ENCODE data around the gene MRTFA.
"Not testable (repeated sequence)": the region's sequence is repeated elsewhere in the genome, so short reads cannot be mapped to it uniquely, and the experiment has no call there.

MRTFA gene

DNA sequence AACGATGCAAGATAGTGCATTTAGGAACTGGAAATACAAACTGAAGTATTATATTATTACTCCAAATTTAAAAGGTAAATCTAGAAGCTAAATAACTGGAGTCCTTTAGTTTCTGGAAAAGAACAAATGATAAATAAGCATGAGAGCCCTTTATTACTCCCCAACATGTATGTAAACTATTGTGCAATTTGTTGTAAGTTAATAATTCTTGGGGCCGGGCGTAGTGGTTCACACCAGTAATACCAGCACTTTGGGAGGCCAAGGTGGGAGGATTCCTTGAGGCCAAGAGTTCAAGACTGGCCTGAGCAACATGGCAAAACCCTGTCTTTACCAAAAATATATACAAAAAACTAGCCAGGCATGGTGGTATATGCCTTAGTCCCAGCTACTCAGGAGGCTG, 255.1 kb downstream of the MRTFA start:
- TF ChIP-seq, protein P1, sequence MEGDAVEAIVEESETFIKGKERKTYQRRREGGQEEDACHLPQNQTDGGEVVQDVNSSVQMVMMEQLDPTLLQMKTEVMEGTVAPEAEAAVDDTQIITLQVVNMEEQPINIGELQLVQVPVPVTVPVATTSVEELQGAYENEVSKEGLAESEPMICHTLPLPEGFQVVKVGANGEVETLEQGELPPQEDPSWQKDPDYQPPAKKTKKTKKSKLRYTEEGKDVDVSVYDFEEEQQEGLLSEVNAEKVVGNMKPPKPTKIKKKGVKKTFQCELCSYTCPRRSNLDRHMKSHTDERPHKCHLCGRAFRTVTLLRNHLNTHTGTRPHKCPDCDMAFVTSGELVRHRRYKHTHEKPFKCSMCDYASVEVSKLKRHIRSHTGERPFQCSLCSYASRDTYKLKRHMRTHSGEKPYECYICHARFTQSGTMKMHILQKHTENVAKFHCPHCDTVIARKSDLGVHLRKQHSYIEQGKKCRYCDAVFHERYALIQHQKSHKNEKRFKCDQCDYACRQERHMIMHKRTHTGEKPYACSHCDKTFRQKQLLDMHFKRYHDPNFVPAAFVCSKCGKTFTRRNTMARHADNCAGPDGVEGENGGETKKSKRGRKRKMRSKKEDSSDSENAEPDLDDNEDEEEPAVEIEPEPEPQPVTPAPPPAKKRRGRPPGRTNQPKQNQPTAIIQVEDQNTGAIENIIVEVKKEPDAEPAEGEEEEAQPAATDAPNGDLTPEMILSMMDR (conservative IDR thresholded peaks at IDR 0.05; ENCODE audit: control insufficient read depth, insufficient read depth, low read depth, low read length) = no peak

GRCh38 chr22:40378448-40378847, 258.1 kb downstream of the MRTFA start:
- H3K4me3 ChIP-seq (ENCODE audit: control insufficient read depth, low read depth, low read length); DNase-seq (ENCODE audit: low read depth): not testable (repeated sequence)

More for the DNA sequence above, 255.1 kb downstream of the MRTFA start:
- H3K4me3 ChIP-seq (ENCODE audit: control insufficient read depth, low read depth, low read length) = no peak overlapping the region
- no peak for DNase-seq (ENCODE audit: low read depth)

- DNase-seq (ENCODE audit: low read depth) = no peak
- no peak overlapping the region for H3K4me3 ChIP-seq (ENCODE audit: control insufficient read depth, low read depth, low read length)
- TF ChIP-seq, protein P1 (conservative IDR thresholded peaks at IDR 0.05; ENCODE audit: control insufficient read depth, insufficient read depth, low read depth, low read length) = no peak
Observed at GRCh38 chr22:40377931-40378330, 258.6 kb downstream of the MRTFA start.

DNA sequence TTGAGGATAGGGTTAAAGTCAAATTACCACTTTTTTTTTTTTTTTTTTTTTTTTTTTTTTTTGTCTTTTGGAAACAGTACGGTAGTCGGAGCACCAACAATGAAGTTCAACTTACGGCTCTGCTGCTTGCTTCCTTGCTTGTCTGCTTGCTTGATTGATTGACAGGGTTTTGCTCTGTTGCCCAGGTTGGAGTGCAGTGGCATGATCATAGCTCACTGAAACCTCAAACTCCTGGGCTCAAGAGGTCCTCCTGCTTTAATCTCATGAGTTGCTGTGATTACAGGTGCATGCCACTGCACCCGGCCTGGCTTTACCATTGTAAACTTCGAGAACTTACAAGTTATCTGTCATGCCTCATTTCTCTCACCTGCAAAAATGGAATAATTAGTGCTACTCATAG, 260.4 kb downstream of the MRTFA start:
- no peak overlapping the region for H3K4me3 ChIP-seq (ENCODE audit: control insufficient read depth, low read depth, low read length)
- TF ChIP-seq, protein P1 (conservative IDR thresholded peaks at IDR 0.05; ENCODE audit: control insufficient read depth, insufficient read depth, low read depth, low read length) = no peak
- DNase-seq (ENCODE audit: low read depth) = no peak

- TF ChIP-seq, protein P1 (conservative IDR thresholded peaks at IDR 0.05; ENCODE audit: control insufficient read depth, insufficient read depth, low read depth, low read length) = no peak
- no peak for DNase-seq (ENCODE audit: low read depth)
- H3K4me3 ChIP-seq (ENCODE audit: control insufficient read depth, low read depth, low read length) = no peak overlapping the region
Observed at GRCh38 chr22:40374567-40374966, 262.0 kb downstream of the MRTFA start.

GRCh38 chr22:40368836-40369235, 267.7 kb downstream of the MRTFA start:
- TF ChIP-seq, protein P1 (conservative IDR thresholded peaks at IDR 0.05; ENCODE audit: control insufficient read depth, insufficient read depth, low read depth, low read length) = no peak
- H3K4me3 ChIP-seq (ENCODE audit: control insufficient read depth, low read depth, low read length) = no peak overlapping the region
- DNase-seq (ENCODE audit: low read depth) = no peak

GRCh38 chr22:40368016-40368415, 268.5 kb downstream of the MRTFA start:
- TF ChIP-seq, protein P1 (conservative IDR thresholded peaks at IDR 0.05; ENCODE audit: control insufficient read depth, insufficient read depth, low read depth, low read length) = no peak
- DNase-seq (ENCODE audit: low read depth) = no peak
- H3K4me3 ChIP-seq (ENCODE audit: control insufficient read depth, low read depth, low read length) = no peak overlapping the region
